ENCODE measurements around the gene EFR3B. TPM values are rescaled to one million over a fixed set of nuclear protein-coding genes. Genes with fewer than 3 reads are reported as not detected.
"Not testable (repeated sequence)": the region's sequence is repeated elsewhere in the genome, so short reads cannot be mapped to it uniquely, and the experiment has no call there.

The EFR3B gene
- total RNA-seq, 3 donors from 2014 or later (not counting 1 experiment from before 2014, with no cell fraction given): 0.05 TPM; not detected in 2

- H3K36me3 Mint-ChIP-seq: no peaks in the 10 kb centered on the region
- peaks cover 6 to 10% of the 10 kb centered on the region in 2 donors for H3K4me1 Mint-ChIP-seq
- Histone ChIP-seq H3K9me3 (ENCODE audit: control insufficient read depth, insufficient read depth, low read length) (no peaks in the 10 kb centered on the region), H3K27me3 (ENCODE audit: control insufficient read depth, insufficient read depth, low read length) (peaks cover 9% of the 10 kb centered on the region), H3K36me3 (ENCODE audit: control insufficient read depth, insufficient read depth, low read length) (no peaks in the 10 kb centered on the region), H3K4me1 (ENCODE audit: control insufficient read depth, insufficient read depth, low read length) (peaks cover 11% of the 10 kb centered on the region), H3K27ac (ENCODE audit: low read length) (no peak overlapping the region), H3K4me3 (ENCODE audit: low read length) (no peak overlapping the region)
- ATAC-seq (no peak), DNase-seq (no peak)
- no peak for TF ChIP-seq CTCF (IDR thresholded peaks at IDR 0.05)
- H3K27ac Mint-ChIP-seq: no peak overlapping the region
- intact Hi-C loops (cut with micrococcal nuclease): no loop called here
- H3K4me3 Mint-ChIP-seq: no peak overlapping the region
- H3K27me3 Mint-ChIP-seq (ENCODE audit: low read depth in 2 of 2): peaks cover 2 to 3% of the 10 kb centered on the region in 2 donors
- 89% methylated on average over 7 of the region's 7 CpGs for WGBS (ENCODE audit: insufficient coverage)
- no peaks in the 10 kb centered on the region for H3K9me3 Mint-ChIP-seq
Observed at GRCh38 chr2:25125189-25125588, 83.3 kb downstream of the EFR3B start.

GRCh38 chr2:25125976-25126375 is 84.1 kb downstream of the EFR3B start:
- Mint-ChIP-seq H3K27me3 (ENCODE audit: low read depth in 2 of 2) (peaks cover 10 to 11% of the 10 kb centered on the region in 2 donors), H3K4me1 (peaks cover 6 to 10% of the 10 kb centered on the region in 2 donors), H3K9me3 (no peaks in the 10 kb centered on the region), H3K4me3 (no peak overlapping the region), H3K27ac (no peak overlapping the region), H3K36me3 (no peaks in the 10 kb centered on the region)
- Histone ChIP-seq H3K27ac (ENCODE audit: low read length) (no peak overlapping the region), H3K4me1 (ENCODE audit: control insufficient read depth, insufficient read depth, low read length) (peaks cover 11% of the 10 kb centered on the region), H3K9me3 (ENCODE audit: control insufficient read depth, insufficient read depth, low read length) (no peaks in the 10 kb centered on the region), H3K27me3 (ENCODE audit: control insufficient read depth, insufficient read depth, low read length) (peaks cover 11% of the 10 kb centered on the region), H3K4me3 (ENCODE audit: low read length) (no peak overlapping the region), H3K36me3 (ENCODE audit: control insufficient read depth, insufficient read depth, low read length) (no peaks in the 10 kb centered on the region)
- ATAC-seq (no peak), DNase-seq (no peak)
- intact Hi-C loops (cut with micrococcal nuclease): no loop called here
- no peak for TF ChIP-seq CTCF (IDR thresholded peaks at IDR 0.05)
- WGBS (ENCODE audit: insufficient coverage): 93% methylated on average over 4 of the region's 4 CpGs

- Mint-ChIP-seq H3K4me1 (peaks cover 6 to 15% of the 10 kb centered on the region in 2 donors), H3K27me3 (ENCODE audit: low read depth in 2 of 2) (peaks cover 17 to 18% of the 10 kb centered on the region in 2 donors)
- H3K9me3 ChIP-seq (ENCODE audit: control insufficient read depth, insufficient read depth, low read length); ATAC-seq; H3K4me3 ChIP-seq (ENCODE audit: low read length); H3K9me3 Mint-ChIP-seq; H3K36me3 Mint-ChIP-seq; H3K4me3 Mint-ChIP-seq; H3K36me3 ChIP-seq (ENCODE audit: control insufficient read depth, insufficient read depth, low read length); DNase-seq; H3K27ac ChIP-seq (ENCODE audit: low read length); intact Hi-C loops (cut with micrococcal nuclease); H3K27ac Mint-ChIP-seq: not testable (repeated sequence)
- Histone ChIP-seq H3K4me1 (ENCODE audit: control insufficient read depth, insufficient read depth, low read length) (peaks cover 19% of the 10 kb centered on the region), H3K27me3 (ENCODE audit: control insufficient read depth, insufficient read depth, low read length) (peaks cover 19% of the 10 kb centered on the region)
- no CpG with 5 or more reads among the region's 3 CpGs for WGBS (ENCODE audit: insufficient coverage)
Observed at GRCh38 chr2:25127071-25127470, 85.2 kb downstream of the EFR3B start.

GRCh38 chr2:25127646-25128045 is 85.8 kb downstream of the EFR3B start:
- Mint-ChIP-seq H3K9me3 (no peaks in the 10 kb centered on the region), H3K36me3 (no peaks in the 10 kb centered on the region), H3K27me3 (ENCODE audit: low read depth in 2 of 2) (peaks cover 22 to 23% of the 10 kb centered on the region in 2 donors), H3K27ac (no peak overlapping the region), H3K4me3 (no peak overlapping the region), H3K4me1 (peaks cover 6 to 15% of the 10 kb centered on the region in 2 donors)
- Histone ChIP-seq H3K9me3 (ENCODE audit: control insufficient read depth, insufficient read depth, low read length) (no peaks in the 10 kb centered on the region), H3K36me3 (ENCODE audit: control insufficient read depth, insufficient read depth, low read length) (no peaks in the 10 kb centered on the region), H3K4me3 (ENCODE audit: low read length) (no peak overlapping the region), H3K27ac (ENCODE audit: low read length) (no peak overlapping the region), H3K4me1 (ENCODE audit: control insufficient read depth, insufficient read depth, low read length) (peaks cover 20% of the 10 kb centered on the region), H3K27me3 (ENCODE audit: control insufficient read depth, insufficient read depth, low read length) (peaks cover 23% of the 10 kb centered on the region)
- WGBS (ENCODE audit: insufficient coverage): 86% methylated on average over 5 of the region's 5 CpGs
- intact Hi-C loops (cut with micrococcal nuclease): no loop called here
- DNase-seq: no peak
- no peak for TF ChIP-seq CTCF (IDR thresholded peaks at IDR 0.05)
- no peak for ATAC-seq
